ENCODE data around the gene CD19.

GRCh38 chr16:28899882-28900590, 31.7 kb upstream of the CD19 start:
- TF ChIP-seq, protein P1, sequence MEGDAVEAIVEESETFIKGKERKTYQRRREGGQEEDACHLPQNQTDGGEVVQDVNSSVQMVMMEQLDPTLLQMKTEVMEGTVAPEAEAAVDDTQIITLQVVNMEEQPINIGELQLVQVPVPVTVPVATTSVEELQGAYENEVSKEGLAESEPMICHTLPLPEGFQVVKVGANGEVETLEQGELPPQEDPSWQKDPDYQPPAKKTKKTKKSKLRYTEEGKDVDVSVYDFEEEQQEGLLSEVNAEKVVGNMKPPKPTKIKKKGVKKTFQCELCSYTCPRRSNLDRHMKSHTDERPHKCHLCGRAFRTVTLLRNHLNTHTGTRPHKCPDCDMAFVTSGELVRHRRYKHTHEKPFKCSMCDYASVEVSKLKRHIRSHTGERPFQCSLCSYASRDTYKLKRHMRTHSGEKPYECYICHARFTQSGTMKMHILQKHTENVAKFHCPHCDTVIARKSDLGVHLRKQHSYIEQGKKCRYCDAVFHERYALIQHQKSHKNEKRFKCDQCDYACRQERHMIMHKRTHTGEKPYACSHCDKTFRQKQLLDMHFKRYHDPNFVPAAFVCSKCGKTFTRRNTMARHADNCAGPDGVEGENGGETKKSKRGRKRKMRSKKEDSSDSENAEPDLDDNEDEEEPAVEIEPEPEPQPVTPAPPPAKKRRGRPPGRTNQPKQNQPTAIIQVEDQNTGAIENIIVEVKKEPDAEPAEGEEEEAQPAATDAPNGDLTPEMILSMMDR (IDR thresholded peaks at IDR 0.05), result no peak
- no peak for TF ChIP-seq POLR2A (IDR thresholded peaks at IDR 0.05)
